C4-2B (cell line): Measurements from ENCODE around the gene RBM4.

Experiments
- H3K27ac ChIP-seq: fragments of 450-650 bp; 2 replicates; pipeline ENCODE4 v1.5.1; 2017
- ZFX ChIP-seq: fragments of 450-650 bp; IDR thresholded peaks from 2 replicates; pipeline ENCODE4 v1.6.1; 2017
- TF ChIP-seq, protein P1 (sequence below): fragments of 450-650 bp; conservative IDR thresholded peaks from 2 replicates; pipeline ENCODE4 v1.5.1; 2017; ENCODE audit warnings: mild to moderate bottlenecking

RBM4 gene

DNA sequence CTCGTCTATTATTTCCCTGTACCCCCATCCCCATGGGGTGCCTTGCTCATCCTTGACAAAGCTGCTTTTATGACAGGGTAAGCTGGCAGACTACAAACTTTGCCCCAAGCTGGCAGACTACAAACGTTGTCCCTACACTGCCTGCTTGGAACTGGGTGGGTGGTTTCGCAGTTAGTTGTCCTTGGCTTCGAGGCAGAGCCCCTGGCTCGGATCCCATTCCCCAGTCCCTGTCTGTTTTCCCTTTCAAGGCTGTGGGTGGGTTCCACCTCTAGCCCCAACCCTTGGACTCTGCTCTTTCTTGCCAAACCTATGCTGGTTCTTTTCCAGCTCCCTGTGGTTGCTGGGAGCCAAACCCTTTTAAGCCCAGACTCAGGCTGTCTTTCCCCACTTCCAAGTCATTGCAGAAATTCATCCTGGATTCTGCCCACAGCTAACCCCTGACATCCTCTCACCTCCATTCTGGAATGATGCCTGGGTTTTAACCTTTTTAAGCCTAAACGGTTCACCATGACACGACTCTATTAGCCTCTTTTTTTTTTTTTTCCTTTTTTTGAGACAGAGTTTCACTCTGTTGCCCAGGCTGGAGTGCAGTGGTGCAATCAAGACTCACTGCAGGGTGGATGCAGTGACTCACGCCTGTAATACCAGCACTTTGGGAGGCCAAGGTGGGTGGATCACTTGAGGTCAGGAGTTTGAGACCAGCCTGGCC is 31.2 kb upstream of the RBM4 start:
- TF ChIP-seq, protein P1, sequence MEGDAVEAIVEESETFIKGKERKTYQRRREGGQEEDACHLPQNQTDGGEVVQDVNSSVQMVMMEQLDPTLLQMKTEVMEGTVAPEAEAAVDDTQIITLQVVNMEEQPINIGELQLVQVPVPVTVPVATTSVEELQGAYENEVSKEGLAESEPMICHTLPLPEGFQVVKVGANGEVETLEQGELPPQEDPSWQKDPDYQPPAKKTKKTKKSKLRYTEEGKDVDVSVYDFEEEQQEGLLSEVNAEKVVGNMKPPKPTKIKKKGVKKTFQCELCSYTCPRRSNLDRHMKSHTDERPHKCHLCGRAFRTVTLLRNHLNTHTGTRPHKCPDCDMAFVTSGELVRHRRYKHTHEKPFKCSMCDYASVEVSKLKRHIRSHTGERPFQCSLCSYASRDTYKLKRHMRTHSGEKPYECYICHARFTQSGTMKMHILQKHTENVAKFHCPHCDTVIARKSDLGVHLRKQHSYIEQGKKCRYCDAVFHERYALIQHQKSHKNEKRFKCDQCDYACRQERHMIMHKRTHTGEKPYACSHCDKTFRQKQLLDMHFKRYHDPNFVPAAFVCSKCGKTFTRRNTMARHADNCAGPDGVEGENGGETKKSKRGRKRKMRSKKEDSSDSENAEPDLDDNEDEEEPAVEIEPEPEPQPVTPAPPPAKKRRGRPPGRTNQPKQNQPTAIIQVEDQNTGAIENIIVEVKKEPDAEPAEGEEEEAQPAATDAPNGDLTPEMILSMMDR = no peak
- no peak for TF ChIP-seq ZFX
- H3K27ac ChIP-seq = no peak overlapping the region

DNA sequence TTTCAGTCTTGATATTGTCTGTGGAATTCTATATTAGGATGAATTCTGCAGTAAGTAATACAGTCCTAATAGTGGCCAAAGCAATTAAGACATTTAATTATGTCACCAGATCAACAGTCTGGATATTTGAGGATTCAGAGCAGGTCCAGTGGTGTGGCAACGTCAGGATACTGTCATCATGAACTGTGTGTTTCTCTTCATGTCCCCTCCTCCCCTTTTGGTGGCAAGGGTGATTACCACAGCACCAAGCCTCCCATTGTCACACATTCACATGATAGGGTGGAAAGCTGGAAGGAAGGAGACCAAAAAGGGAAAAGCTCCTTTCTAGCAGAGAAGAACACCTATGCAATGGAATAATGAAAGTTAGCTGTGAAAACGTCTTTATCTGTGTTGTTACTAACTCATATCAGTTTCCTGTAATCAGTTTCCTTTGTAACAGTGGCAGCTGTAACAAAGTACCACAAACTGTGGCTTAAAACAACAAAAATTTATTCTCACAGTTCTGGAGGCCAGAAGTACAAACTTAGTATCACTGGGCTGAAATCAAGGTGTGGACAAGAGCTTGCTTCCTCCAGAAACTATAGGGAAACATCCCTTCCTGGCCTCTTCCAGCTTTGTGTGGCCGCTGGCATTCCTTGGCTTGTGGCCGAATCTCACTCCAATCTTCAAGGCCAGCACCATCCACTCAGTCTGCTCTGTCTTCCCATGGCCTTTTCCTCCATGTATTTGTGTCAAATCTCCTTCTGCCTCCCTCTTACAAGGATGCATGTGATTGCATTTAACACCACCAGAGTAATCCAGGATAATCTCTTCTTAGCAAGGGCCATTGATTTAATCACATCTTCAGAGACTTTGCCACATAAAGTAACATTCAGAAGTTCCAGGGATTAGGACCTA is 28.5 kb upstream of the RBM4 start:
- TF ChIP-seq, protein P1 = no peak
- TF ChIP-seq ZFX = no peak
- no peak overlapping the region for H3K27ac ChIP-seq

DNA sequence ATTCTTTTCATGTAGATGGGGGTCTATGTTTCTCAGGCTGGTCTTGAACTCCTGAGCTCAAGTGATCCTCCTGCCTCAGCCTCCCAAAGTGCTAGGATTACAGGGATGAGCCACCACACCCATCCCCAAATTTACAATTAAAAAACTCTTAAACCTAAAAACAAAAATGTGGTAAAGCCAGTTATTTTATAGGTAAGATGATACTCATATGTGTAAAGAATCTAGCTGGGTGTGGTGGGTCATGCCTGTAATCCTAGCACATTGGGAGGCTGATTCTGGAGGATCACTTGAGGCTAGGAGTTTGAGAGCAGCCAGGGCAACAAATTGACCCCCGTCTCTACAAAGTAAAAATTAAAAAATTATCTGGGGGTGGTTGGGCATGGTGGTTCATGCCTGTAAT is 26.0 kb upstream of the RBM4 start:
- TF ChIP-seq ZFX = no peak
- TF ChIP-seq, protein P1 = no peak
- H3K27ac ChIP-seq = no peak overlapping the region

DNA sequence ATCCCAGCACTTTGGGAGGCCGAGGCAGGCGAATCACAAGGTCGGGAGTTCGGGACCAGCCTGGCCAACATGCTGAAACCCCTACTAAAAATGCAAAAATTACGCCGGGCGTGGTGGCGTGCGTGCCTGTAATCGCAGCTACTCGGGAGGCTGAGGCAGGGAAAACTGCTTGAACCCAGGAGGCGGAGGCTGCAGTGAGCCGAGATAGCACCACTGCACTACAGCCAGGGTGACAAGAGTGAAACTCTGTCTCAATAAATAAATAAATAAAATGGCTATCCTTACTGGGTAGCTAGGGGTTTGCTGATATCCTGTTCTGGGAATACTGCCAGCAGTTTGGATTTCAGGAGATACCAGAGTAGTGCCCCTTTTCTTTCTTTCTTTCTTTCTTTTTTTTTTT is 24.4 kb upstream of the RBM4 start:
- TF ChIP-seq, protein P1 = no peak
- TF ChIP-seq ZFX = no peak
- H3K27ac ChIP-seq = no peak overlapping the region

DNA sequence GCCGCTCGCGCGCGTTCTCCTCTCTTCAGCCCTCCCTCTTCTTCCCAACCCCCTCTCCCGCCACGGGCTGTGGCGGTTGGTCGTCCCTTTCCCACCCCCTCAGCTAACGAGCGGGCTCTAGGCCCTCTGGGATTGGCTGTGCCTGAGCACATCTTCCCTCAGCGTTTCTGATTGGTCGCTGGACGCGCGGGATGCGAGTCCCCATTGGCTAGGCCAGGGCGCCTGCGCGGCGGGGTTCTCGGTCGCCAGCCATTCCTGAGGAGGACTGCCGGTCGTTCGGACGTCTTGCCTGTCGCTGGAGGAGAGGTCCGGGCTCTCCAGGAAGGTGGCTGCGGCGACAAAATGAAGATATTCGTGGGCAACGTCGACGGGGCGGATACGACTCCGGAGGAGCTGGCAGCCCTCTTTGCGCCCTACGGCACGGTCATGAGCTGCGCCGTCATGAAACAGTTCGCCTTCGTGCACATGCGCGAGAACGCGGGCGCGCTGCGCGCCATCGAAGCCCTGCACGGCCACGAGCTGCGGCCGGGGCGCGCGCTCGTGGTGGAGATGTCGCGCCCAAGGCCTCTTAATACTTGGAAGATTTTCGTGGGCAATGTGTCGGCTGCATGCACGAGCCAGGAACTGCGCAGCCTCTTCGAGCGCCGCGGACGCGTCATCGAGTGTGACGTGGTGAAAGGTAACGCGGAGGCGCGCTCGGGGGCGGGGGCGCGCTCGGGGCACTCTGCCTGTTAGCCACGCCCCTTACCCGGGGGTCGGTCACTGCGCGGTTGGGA is 21.9 kb upstream of the RBM4 start, which contains the start of gene RBM14:
Gene RBM14 (plus strand): TSS at position 252 of the 776 bp plus-strand sequence. CDS start 91 bp downstream, at position 343.
- H3K27ac ChIP-seq = peak within 1 kb of the TSS; percentile 94

DNA sequence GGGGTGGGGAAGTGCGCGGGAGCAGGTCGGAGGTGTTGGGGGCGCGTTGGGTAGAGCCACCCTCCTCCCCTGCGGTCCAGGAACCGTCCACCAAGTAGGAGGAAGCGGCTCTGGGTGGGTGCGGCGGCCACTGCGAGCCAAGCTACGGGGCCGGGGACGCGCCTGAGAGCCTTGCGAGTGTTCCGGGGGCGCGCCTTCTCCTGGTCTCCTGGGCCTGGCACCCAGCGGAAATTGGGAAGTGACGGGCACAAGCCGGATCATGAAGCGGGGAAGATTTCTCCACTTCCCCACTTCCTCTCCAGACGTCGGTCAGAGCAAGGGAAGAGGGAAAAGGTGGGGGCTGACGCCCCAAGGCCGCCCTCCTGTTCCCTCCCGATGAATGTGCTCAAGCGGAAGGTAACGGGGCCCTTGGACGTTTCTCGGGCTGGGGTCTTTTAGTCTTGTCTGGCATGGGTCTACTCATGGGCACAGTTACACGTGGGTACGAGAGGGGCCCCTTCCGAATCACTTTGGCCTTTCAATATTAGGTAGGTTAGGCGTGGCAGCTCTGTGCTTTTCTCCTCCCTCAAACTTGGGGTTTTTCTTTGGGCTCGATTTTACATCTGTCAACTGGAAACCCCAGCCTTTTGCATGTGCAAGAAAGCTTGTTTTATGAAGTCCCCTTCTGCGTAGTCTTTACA is 21.2 kb upstream of the RBM4 start:
- H3K27ac ChIP-seq = peak overlapping the region; percentile 94
- no peak for TF ChIP-seq ZFX
- TF ChIP-seq, protein P1 = no peak

More for the DNA sequence above, 21.9 kb upstream of the RBM4 start, which contains the start of gene RBM14:
- TF ChIP-seq ZFX = peak; percentile 84
- TF ChIP-seq, protein P1 = no peak
